GM12878 (cell line): Measurements from ENCODE around the gene DPY19L3. TPM values are rescaled to one million over a fixed set of nuclear protein-coding genes. Genes with fewer than 3 reads are reported as not detected.

Experiments used
- ATAC-seq: fragments of 200-7000 bp; cut with Tn5 transposase; 3 replicates; pipeline ENCODE4 v1.9.1; 2020; ENCODE audit warnings: mild to moderate bottlenecking, moderate library complexity
- BruUV-seq: library from RNA; stranded (reverse); fragments of 400-500 nt; replicated peaks from 2 replicates; lab custom pipeline; 2021; lab: Mats Ljungman, UMichigan
- CTCF ChIA-PET: fragments of 300-600 bp; sonication (Branson Sonifier 250); formaldehyde crosslinking; extraction: SDS; loops from one replicate; lab custom pipeline; 2021; ENCODE audit warnings: inconsistent platforms; lab: Yijun Ruan, JAX
- POLR2A ChIA-PET: fragments of 350-600 bp; formaldehyde crosslinking; extraction: SDS; loops from one replicate; lab custom pipeline; 2021; ENCODE audit warnings: inconsistent platforms; lab: Charles Lee
- RAD21 ChIA-PET: fragments of 300-600 bp; sonication (Branson Sonifier 250); formaldehyde crosslinking; loops from one replicate; lab custom pipeline; 2023; ENCODE audit warnings: antibody characterized with exemption; ENCODE audit not compliant: unreplicated experiment; lab: Charles Lee
- SMC1A ChIA-PET: fragments of 300-600 bp; sonication (Branson Sonifier 250); formaldehyde crosslinking; loops from one replicate; lab custom pipeline; 2023; ENCODE audit not compliant: unreplicated experiment, uncharacterized antibody; lab: Charles Lee
- DNase-seq: peaks from one replicate; pipeline ENCODE4 v3.0.0-alpha.2; 2011; ENCODE audit warnings: low read depth, low spot score
- FAIRE-seq: peaks from 3 replicates; lab custom pipeline; 2011; peaks lifted over from hg19 to GRCh38; lab: Jason Lieb, UNC
- H2AFZ ChIP-seq: 2 replicates; pipeline ENCODE4 v1.6.0; 2011; ENCODE audit warnings: low read depth, low read length, control low read depth; ENCODE audit not compliant: control insufficient read depth
- H3K27ac ChIP-seq: 2 replicates; pipeline ENCODE4 v1.5.1; 2011; ENCODE audit warnings: control low read depth; ENCODE audit not compliant: control insufficient read depth, insufficient read depth
- H3K27me3 ChIP-seq, 2 experiments: replicated peaks in 1 of 2; 2 replicates each; pipeline versions ENCODE4 v1.6.0 to v1.6.1; 2011; ENCODE audit warnings: low read length in 1 of 2; ENCODE audit not compliant: control insufficient read depth in 2 of 2, insufficient read depth in 2 of 2
- H3K36me3 ChIP-seq, 2 experiments: 2 replicates each; pipeline ENCODE4 v1.5.1; 2011; ENCODE audit warnings: low read length in 1 of 2; ENCODE audit not compliant: control insufficient read depth in 2 of 2, insufficient read depth in 2 of 2
- H3K4me1 ChIP-seq: 2 replicates; pipeline ENCODE4 v1.6.1; 2011; ENCODE audit warnings: mild to moderate bottlenecking, low read length, moderate library complexity, mixed read lengths; ENCODE audit not compliant: control insufficient read depth, insufficient read depth
- H3K4me2 ChIP-seq: 2 replicates; pipeline ENCODE4 v1.6.0; 2011; ENCODE audit warnings: control low read depth; ENCODE audit not compliant: control insufficient read depth, insufficient read depth
- H3K4me3 ChIP-seq: fragments of 200-600 bp; sonication (generic); 2 replicates; pipeline ENCODE4 v1.5.1; 2016
- H3K79me2 ChIP-seq: 2 replicates; pipeline ENCODE4 v1.6.0; 2011; ENCODE audit warnings: low read length; ENCODE audit not compliant: control insufficient read depth, insufficient read depth
- H3K9ac ChIP-seq: 2 replicates; pipeline ENCODE4 v1.8.0; 2011; ENCODE audit warnings: low read length, control low read depth, mixed read lengths; ENCODE audit not compliant: control insufficient read depth, insufficient read depth
- H3K9me3 ChIP-seq: replicated peaks from 3 replicates; pipeline ENCODE4 v1.5.1; 2011; ENCODE audit warnings: mild to moderate bottlenecking, low read length; ENCODE audit not compliant: control insufficient read depth, insufficient read depth
- H4K20me1 ChIP-seq: 2 replicates; pipeline ENCODE4 v1.6.0; 2011; ENCODE audit not compliant: control insufficient read depth, insufficient read depth
- HDGF ChIP-seq: fragments of 450-650 bp; IDR thresholded peaks from 2 replicates; pipeline ENCODE4 v1.6.1; 2016; ENCODE audit warnings: antibody characterized with exemption
- NRF1 ChIP-seq: conservative IDR thresholded peaks from 2 replicates; pipeline ENCODE4 v1.6.1; 2011; ENCODE audit warnings: mild to moderate bottlenecking, low read depth, low read length, improper control_type of control experiment
- RUNX3 ChIP-seq: IDR thresholded peaks from 2 replicates; pipeline ENCODE4 v1.6.1; 2012; ENCODE audit warnings: low read length, inconsistent platforms
- WGBS: methylation state at CpG from one replicate; pipeline ENCODE4 v1.1.6; 2016; ENCODE audit warnings: low lambda C conversion rate; ENCODE audit not compliant: insufficient replicate concordance, insufficient coverage; ENCODE audit errors: missing lambda C conversion rate; 5-methylcytosine and 5-hydroxymethylcytosine counted together
- in situ Hi-C: fragments of 300-500 bp; cut with MboI; formaldehyde crosslinking; loops from 9 replicates; pipeline ENCODE4 v1.14.3; 2018; ENCODE audit warnings: mixed read lengths
- intact Hi-C: fragments of 100-400 bp; cut with micrococcal nuclease; formaldehyde crosslinking; loops from one replicate; pipeline ENCODE4 v1.14.2; 2022; ENCODE audit not compliant: unreplicated experiment
- polyA plus RNA-seq, 11 experiments: library from polyadenylated mRNA; depleted of rRNA in 4 of 11; unstranded in 6 of 11; stranded (reverse) in 5 of 11; fragments of >200 nt; fragmentation: Nextera tagmentation in 4 of 11; fragmentation: Illumina TruSeq in 1 of 11; extraction: Ambion mirVana in 4 of 11; extraction: Trizol in 1 of 11; gene quantifications; 1 replicate in 1 of 11; 2 replicates in 10 of 11; pipeline versions ENCODE4 v1.2.1 to v1.2.3, GENCODE V29; 2011 to 2016; ENCODE audit warnings: inconsistent platforms in 2 of 11, missing spikeins in 2 of 11, low read depth in 1 of 11
- total RNA-seq, 4 experiments: library from RNA; depleted of rRNA in 3 of 4; stranded (reverse); fragments of >200 nt in 3 of 4; fragmentation: Illumina TruSeq in 1 of 4; extraction: Trizol in 1 of 4; gene quantifications; 2 replicates each; pipeline versions ENCODE4 v1.2.1 to v1.2.3, GENCODE V29; 2013 to 2021
- TF ChIP-seq, protein P1 (sequence below): fragments of 450-650 bp; formaldehyde crosslinking; IDR thresholded peaks from 2 replicates; pipeline ENCODE4 v1.5.0; 2022; ENCODE audit warnings: mild to moderate bottlenecking, missing genetic modification characterization
- TF ChIP-seq, protein P2 (sequence below): IDR thresholded peaks from 2 replicates; pipeline ENCODE4 v1.6.1; 2012; ENCODE audit warnings: low read length, inconsistent platforms

DPY19L3 gene
- total and polyA plus RNA-seq, 10 of the 15 experiments (the other 5 are each of a cell fraction or from before 2014, with no cell fraction given): 2.5 to 30.2 (median 13.7) TPM

DNA sequence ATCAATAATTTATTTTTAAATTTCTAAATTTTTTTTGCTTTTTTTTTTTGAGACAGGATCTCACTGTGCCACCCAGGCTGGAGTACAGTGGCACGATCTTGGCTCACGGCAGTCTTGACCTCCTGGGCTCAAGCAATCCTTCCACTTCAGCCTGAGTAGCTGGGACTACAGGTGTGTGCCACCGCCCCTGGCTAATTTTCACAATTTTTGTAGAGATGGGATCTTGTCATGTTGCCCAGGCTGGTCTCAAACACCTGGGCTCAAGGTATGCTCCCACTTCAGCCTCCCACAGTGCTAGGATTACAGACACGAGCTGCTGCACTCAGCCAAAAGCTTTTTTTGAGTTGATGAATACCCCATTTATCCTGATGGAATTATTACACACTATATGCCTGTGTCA is 50.8 kb downstream of the DPY19L3 start (continued):
- TF ChIP-seq, protein P1, sequence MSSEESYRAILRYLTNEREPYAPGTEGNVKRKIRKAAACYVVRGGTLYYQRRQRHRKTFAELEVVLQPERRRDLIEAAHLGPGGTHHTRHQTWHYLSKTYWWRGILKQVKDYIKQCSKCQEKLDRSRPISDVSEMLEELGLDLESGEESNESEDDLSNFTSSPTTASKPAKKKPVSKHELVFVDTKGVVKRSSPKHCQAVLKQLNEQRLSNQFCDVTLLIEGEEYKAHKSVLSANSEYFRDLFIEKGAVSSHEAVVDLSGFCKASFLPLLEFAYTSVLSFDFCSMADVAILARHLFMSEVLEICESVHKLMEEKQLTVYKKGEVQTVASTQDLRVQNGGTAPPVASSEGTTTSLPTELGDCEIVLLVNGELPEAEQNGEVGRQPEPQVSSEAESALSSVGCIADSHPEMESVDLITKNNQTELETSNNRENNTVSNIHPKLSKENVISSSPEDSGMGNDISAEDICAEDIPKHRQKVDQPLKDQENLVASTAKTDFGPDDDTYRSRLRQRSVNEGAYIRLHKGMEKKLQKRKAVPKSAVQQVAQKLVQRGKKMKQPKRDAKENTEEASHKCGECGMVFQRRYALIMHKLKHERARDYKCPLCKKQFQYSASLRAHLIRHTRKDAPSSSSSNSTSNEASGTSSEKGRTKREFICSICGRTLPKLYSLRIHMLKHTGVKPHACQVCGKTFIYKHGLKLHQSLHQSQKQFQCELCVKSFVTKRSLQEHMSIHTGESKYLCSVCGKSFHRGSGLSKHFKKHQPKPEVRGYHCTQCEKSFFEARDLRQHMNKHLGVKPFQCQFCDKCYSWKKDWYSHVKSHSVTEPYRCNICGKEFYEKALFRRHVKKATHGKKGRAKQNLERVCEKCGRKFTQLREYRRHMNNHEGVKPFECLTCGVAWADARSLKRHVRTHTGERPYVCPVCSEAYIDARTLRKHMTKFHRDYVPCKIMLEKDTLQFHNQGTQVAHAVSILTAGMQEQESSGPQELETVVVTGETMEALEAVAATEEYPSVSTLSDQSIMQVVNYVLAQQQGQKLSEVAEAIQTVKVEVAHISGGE (CRISPR knock-in tag): no peak
- TF ChIP-seq, protein P2, sequence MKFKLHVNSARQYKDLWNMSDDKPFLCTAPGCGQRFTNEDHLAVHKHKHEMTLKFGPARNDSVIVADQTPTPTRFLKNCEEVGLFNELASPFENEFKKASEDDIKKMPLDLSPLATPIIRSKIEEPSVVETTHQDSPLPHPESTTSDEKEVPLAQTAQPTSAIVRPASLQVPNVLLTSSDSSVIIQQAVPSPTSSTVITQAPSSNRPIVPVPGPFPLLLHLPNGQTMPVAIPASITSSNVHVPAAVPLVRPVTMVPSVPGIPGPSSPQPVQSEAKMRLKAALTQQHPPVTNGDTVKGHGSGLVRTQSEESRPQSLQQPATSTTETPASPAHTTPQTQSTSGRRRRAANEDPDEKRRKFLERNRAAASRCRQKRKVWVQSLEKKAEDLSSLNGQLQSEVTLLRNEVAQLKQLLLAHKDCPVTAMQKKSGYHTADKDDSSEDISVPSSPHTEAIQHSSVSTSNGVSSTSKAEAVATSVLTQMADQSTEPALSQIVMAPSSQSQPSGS: no peak
- no peak for TF ChIP-seq NRF1

DNA sequence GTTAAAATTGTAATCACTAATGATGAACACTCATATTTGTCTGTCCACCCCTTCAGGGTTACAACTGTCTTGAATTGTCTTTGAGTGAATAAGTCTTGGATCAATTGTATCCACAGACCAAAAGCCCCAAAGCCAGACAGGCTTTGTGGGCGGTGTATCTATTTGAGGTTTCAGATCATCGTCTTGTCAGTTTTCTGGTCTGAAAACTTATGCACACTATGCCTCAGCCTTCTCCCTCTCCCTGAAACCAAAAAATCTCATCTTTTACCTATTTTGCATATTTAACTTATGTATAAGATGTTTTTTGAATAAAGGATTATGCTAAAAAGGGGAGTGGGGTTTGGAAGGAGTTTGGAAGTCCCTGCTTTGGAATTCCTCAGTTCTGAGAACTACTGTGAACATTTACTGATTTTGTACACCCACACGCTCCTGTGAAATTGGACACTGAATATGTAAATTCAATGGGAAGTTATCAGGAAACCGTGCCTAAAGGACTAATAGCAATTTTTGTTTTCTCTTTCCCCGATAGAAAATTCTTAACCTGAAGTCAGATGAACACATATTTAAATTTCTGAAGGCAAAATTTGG is 52.1 kb downstream of the DPY19L3 start:
- Histone ChIP-seq H3K9ac (no peak overlapping the region), H3K79me2 (no peaks in the 10 kb centered on the region), H3K36me3 (no peaks in the 10 kb centered on the region), H2AFZ (peak overlapping the region; percentile 1; the same call in 1 of the 2 replicates), H3K4me1 (peaks cover 22% of the 10 kb centered on the region), H3K9me3 (no peaks in the 10 kb centered on the region)
- in situ Hi-C loops (no loop called here), intact Hi-C loops (no loop called here)
- RAD21 ChIA-PET: no interaction called here
- BruUV-seq: no TSS peak
- CTCF ChIA-PET: no interaction called here
- peak; percentile 61 for ATAC-seq
- TF ChIP-seq RUNX3 (peak; percentile 61), HDGF (no peak)
- TF ChIP-seq, all 136 proteins: peak for 1
- no peak for DNase-seq
- Histone ChIP-seq H3K4me3 (no peak overlapping the region; the same call in 1 of the 2 replicates), H3K4me2 (peak overlapping the region; percentile 98), H4K20me1 (no peaks in the 10 kb centered on the region), H3K27ac (peak overlapping the region; percentile 88; the same call in 1 of the 2 replicates), H3K27me3 (no peaks in the 10 kb centered on the region)
- FAIRE-seq: no peak
- ChIA-PET POLR2A (no interaction called here), SMC1A (no interaction called here)
- WGBS: 17% methylated on average over 5 of the region's 5 CpGs
